GM12872 (cell line): ENCODE data around the gene GALNT14.

Experiments used
- TF ChIP-seq, protein P1 (sequence below): IDR thresholded peaks from 3 replicates; pipeline ENCODE4 v1.5.1; 2011; ENCODE audit warnings: low read depth, mild to moderate bottlenecking, low read length, moderate library complexity; ENCODE audit not compliant: insufficient read depth

The GALNT14 gene, protein sequence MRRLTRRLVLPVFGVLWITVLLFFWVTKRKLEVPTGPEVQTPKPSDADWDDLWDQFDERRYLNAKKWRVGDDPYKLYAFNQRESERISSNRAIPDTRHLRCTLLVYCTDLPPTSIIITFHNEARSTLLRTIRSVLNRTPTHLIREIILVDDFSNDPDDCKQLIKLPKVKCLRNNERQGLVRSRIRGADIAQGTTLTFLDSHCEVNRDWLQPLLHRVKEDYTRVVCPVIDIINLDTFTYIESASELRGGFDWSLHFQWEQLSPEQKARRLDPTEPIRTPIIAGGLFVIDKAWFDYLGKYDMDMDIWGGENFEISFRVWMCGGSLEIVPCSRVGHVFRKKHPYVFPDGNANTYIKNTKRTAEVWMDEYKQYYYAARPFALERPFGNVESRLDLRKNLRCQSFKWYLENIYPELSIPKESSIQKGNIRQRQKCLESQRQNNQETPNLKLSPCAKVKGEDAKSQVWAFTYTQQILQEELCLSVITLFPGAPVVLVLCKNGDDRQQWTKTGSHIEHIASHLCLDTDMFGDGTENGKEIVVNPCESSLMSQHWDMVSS

DNA sequence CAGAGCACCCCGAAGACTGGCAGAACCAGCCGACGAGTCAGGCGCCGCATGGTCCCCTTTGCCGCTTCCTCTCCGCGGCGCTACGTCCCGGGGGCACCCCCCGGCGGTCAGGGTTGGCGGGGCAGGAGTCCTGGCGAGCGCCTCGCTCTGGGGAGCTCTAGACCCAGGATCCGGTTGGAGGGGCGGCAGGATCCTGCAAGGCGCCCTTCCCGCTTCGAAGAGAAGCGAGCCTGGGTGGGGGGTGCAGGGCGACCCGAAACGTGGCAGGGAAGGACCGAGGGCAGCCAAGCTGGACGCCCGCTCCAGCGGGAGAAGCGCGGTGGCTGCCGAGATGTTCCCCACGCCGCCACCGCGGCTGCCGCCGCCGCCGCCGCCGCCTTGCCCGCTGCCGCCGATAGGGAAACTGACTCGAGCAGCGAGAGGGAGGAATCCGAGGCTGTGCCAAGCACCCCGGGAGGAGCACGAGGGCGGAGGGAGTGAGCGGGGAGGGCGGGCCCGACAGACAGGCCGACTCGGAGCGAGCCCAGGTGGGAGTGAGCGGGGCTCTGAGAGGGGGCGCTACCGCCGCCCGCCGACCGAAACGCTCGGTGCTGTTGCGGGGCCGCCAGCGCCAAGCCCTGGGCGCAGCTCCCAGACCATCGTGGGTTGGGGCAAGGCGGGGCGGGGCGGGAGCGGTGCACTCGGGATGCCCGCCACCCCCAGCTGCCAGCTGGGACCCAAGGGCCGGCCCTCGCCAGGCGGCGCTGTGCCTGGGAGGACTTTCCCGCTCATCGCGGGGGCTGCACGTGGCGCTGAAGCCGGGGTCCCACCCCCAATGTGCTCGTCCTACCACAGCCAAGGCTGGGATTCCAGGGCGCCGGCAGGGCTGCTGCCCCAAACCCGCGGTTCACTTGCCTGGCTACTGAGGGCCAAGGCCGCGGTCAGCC, at the start of gene GALNT14:
Gene GALNT14 (minus strand): TSS at position 404 of the 926 bp plus-strand sequence. CDS start 354 bp downstream, at position 50.
- TF ChIP-seq, protein P1, sequence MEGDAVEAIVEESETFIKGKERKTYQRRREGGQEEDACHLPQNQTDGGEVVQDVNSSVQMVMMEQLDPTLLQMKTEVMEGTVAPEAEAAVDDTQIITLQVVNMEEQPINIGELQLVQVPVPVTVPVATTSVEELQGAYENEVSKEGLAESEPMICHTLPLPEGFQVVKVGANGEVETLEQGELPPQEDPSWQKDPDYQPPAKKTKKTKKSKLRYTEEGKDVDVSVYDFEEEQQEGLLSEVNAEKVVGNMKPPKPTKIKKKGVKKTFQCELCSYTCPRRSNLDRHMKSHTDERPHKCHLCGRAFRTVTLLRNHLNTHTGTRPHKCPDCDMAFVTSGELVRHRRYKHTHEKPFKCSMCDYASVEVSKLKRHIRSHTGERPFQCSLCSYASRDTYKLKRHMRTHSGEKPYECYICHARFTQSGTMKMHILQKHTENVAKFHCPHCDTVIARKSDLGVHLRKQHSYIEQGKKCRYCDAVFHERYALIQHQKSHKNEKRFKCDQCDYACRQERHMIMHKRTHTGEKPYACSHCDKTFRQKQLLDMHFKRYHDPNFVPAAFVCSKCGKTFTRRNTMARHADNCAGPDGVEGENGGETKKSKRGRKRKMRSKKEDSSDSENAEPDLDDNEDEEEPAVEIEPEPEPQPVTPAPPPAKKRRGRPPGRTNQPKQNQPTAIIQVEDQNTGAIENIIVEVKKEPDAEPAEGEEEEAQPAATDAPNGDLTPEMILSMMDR: peak; percentile 37; the same call in 2 of the 3 replicates

DNA sequence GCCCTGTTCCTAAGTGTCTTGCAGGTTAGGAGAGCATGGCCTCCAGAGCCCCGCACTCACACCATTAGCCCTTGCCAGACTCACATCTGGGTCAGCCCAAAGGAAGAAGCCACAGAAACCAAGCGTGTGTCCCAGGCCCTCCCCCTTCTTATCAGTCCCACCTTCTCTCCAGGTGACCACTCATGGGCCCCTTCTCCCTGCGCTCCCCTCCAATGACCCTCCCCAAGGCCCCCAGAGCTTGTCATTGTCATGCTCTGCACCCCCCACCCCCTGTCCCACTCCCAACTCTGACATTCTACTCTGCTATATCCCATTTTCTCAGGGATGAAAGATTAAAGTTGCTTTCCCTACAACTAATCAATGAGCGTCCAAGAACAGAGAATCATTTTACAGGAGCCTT, 48.9 kb upstream of the GALNT14 start:
- TF ChIP-seq, protein P1: no peak

DNA sequence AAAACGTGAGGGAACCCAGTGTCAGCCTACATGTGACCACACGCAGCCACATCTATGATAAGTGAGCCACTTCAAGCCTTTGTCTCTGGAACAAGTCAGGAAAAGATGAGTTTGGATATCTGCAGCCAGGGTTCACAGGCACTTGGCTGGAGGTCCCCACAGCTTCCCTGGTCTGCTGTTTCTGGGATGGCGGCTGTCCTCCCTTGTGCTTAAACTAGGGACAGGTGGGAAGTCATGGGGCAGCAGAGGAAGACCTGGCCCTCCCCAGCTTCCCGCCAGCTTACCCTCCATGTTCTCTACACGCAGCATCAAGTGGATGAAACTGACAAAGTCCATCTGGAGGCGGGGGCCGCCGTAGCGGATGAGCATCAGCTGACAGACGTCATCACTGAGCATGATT, 38.5 kb upstream of the GALNT14 start:
- TF ChIP-seq, protein P1: no peak

DNA sequence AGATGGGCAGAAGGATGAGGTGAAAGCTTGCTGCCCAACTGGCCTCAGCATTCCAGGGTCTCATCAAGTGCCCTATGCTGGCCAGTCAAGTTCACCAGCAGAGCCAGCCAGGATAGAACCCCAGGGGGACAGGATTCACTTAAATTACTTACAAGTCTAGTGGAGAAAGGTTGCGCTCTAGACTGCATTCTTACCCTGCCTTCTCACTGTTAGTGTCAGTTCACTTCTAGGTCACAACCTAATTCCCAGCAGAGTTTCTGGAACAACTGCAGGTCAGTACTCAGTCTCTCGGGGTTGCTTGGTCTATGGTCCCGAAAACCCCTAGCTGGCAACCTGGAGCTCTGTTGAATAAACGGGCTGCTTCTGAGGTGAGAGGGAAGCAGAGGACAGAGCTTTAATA, 32.9 kb upstream of the GALNT14 start:
- TF ChIP-seq, protein P1: no peak

DNA sequence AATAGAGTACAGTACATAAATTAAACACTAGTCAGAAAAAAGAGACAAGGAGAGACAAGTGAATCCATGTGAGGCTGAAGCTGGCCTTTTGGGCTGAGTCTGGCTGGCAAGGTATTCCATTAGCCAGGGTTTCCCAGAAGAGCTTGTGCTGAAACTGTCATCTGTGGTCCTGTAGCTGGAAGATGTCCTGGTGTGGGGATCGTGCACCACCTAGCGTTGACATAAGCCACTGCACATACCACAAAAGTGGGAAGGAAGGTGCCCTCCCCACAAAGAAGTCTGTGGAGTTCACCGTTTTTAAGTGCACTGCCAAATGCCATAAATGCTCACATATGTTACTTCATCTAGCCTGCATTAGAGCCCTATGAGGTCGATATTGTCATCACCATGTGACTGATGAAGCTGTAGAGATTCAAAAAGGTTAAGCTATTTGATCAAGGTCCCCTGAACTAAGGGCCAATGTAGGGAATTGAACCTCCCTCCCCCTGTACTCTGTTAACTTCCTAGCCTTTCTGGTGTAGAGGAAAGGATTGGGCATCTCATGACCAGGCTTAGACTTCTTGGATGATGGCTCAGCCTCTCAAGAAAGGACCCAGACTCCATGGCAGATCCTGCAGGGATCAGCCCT, 31.9 kb upstream of the GALNT14 start:
- TF ChIP-seq, protein P1: peak; percentile 97

DNA sequence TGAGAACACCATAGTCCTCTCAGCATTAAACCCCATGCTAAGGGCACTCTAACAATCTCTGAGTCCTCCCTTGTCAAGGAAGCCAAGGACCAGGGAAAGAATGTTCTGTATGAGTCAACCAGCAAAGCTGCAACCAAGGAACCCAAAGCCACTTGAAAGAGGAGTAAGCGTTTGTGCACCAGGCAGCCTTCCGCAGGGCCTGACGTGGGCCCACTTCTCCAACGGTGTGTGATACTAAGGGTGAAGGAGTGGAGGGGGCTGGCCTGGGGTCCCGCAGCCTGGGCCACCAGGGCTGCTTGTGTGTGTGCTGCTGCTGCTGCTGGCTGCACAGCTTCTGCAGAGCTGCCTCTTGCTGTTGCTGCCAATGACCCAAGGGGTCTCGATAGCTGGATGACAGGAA, 30.1 kb upstream of the GALNT14 start:
- TF ChIP-seq, protein P1: no peak
